Globus pallidus (tissue), 1 donor: Measurements from ENCODE around the gene WNK1.

Experiments used
- DNase-seq: peaks from one replicate; pipeline ENCODE4 v3.0.0-alpha.2; 2015; ENCODE audit warnings: low spot score

The WNK1 gene

GRCh38 chr12:954741-955140 is 202.4 kb downstream of the WNK1 start:
- DNase-seq: no peak

GRCh38 chr12:955939-956338 is 203.6 kb downstream of the WNK1 start:
- DNase-seq: no peak

- no peak for DNase-seq
These were observed 206.3 kb downstream of the WNK1 start for GRCh38 chr12:958588-959123.
